Colonic mucosa (tissue), 4 donors: ENCODE data around the gene TOMM7. TPM values are rescaled to one million over a fixed set of nuclear protein-coding genes. Genes with fewer than 3 reads are reported as not detected.
"Not testable (repeated sequence)": the region's sequence is repeated elsewhere in the genome, so short reads cannot be mapped to it uniquely, and the experiment has no call there.

ENCODE experiments used
- DNase-seq: peaks from one replicate; pipeline ENCODE4 v3.0.0-alpha.2; 2020
- H3K27ac ChIP-seq: fragments of 200-600 bp; one replicate; pipeline ENCODE4 v1.8.0; 2021
- H3K27me3 ChIP-seq: fragments of 200-600 bp; one replicate; pipeline ENCODE4 v1.8.0; 2021
- H3K36me3 ChIP-seq: fragments of 200-600 bp; one replicate; pipeline ENCODE4 v1.8.0; 2021
- H3K4me1 ChIP-seq: fragments of 200-600 bp; one replicate; pipeline ENCODE4 v1.8.0; 2021; ENCODE audit warnings: mild to moderate bottlenecking
- H3K4me3 ChIP-seq: fragments of 200-600 bp; one replicate; pipeline ENCODE4 v1.8.0; 2021
- H3K9ac ChIP-seq, 2 donors: one replicate each; pipeline ENCODE4 v1.7.0; 2013; ENCODE audit warnings: control low read depth in 2 of 2, low read depth in 2 of 2, low read length in 2 of 2
- H3K9me3 ChIP-seq: fragments of 200-600 bp; one replicate; pipeline ENCODE4 v1.8.0; 2021
- intact Hi-C: fragments of 100-400 bp; cut with DNase I; formaldehyde crosslinking; loops from one replicate; pipeline ENCODE4 v1.14.1; 2022
- total RNA-seq, 2 donors: library from RNA; stranded (reverse); fragmentation: NEBNext Ultra II Directional in 1 of 2; extraction: Animal tissue kit (Norgen Biotek cat#: 25700) in 1 of 2; gene quantifications; one replicate each; pipeline ENCODE4 v1.2.1, GENCODE V29; 2021
- TF ChIP-seq, protein P1 (sequence below): fragments of 200-600 bp; IDR thresholded peaks from one replicate; pipeline ENCODE4 v1.8.0; 2022; ENCODE audit warnings: antibody characterized with exemption, mild to moderate bottlenecking
- donor health status: healthy.
- donor health status: DM: no; HTN: no; CAD: no.
- donor health status: DM: no; HTN: no; CAD: no.

Gene TOMM7
- total RNA-seq, 2 donors from 2014 or later, result 235 to 288 TPM

- Histone ChIP-seq H3K9ac (no peak overlapping the region), H3K4me1 (no peaks in the 10 kb centered on the region), H3K27me3 (no peaks in the 10 kb centered on the region), H3K27ac (no peak overlapping the region), H3K9me3 (no peaks in the 10 kb centered on the region), H3K4me3 (no peak overlapping the region), H3K36me3 (no peaks in the 10 kb centered on the region)
- TF ChIP-seq, protein P1, sequence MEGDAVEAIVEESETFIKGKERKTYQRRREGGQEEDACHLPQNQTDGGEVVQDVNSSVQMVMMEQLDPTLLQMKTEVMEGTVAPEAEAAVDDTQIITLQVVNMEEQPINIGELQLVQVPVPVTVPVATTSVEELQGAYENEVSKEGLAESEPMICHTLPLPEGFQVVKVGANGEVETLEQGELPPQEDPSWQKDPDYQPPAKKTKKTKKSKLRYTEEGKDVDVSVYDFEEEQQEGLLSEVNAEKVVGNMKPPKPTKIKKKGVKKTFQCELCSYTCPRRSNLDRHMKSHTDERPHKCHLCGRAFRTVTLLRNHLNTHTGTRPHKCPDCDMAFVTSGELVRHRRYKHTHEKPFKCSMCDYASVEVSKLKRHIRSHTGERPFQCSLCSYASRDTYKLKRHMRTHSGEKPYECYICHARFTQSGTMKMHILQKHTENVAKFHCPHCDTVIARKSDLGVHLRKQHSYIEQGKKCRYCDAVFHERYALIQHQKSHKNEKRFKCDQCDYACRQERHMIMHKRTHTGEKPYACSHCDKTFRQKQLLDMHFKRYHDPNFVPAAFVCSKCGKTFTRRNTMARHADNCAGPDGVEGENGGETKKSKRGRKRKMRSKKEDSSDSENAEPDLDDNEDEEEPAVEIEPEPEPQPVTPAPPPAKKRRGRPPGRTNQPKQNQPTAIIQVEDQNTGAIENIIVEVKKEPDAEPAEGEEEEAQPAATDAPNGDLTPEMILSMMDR, result no peak
- intact Hi-C loops, result no loop called here
- DNase-seq, result no peak
These were observed 14.7 kb upstream of the TOMM7 start for GRCh38 chr7:22837308-22837707.

DNA sequence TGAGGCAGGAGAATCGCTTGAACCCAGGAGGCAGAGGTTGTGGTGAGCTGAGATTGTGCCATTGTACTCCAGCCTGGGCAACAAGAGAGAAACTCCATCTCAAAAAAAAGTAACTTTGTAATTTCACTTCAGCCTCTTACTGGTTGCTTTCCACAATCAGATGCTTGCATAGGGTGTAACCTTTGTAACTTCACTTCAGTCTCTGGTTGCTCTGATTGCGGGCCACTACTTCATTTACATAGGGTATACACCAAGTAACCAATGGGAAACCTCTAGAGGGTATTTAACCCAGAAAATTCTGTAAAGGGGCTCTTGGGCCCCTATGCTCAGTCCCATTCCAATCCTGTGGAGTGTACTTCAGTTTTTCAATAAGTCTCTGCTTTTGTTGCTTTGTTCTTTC is 13.9 kb upstream of the TOMM7 start:
- H3K4me1 ChIP-seq, H3K36me3 ChIP-seq, H3K9ac ChIP-seq, H3K27me3 ChIP-seq, H3K27ac ChIP-seq, intact Hi-C loops, DNase-seq, H3K9me3 ChIP-seq, H3K4me3 ChIP-seq: not testable (repeated sequence)

DNA sequence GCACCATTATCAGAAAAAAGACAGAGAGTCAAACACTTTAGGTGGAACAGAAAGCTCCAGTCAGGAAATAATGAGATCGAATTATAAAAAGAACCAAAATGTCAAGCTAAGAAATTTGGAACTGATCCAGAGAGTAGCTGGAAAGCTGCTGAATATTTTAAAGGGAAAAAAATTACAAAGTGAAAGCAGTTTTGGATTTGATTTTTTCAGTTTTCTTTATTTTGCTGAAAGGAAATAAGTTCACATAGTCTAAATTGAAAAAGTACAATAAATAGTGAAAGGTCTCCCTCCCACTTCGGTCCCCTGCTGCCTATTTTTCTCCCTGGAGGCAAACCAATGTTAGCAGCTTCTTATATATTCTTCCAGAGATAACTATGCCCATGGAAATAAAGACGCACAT is 11.3 kb upstream of the TOMM7 start:
- no peaks in the 10 kb centered on the region for H3K27me3 ChIP-seq
- no peaks in the 10 kb centered on the region for H3K9me3 ChIP-seq
- H3K4me1 ChIP-seq, result no peaks in the 10 kb centered on the region
- DNase-seq, result no peak
- no peak overlapping the region for H3K4me3 ChIP-seq
- H3K36me3 ChIP-seq, result no peaks in the 10 kb centered on the region
- TF ChIP-seq, protein P1, result no peak
- intact Hi-C loops, result no loop called here
- no peak overlapping the region for H3K9ac ChIP-seq
- no peak overlapping the region for H3K27ac ChIP-seq

DNA sequence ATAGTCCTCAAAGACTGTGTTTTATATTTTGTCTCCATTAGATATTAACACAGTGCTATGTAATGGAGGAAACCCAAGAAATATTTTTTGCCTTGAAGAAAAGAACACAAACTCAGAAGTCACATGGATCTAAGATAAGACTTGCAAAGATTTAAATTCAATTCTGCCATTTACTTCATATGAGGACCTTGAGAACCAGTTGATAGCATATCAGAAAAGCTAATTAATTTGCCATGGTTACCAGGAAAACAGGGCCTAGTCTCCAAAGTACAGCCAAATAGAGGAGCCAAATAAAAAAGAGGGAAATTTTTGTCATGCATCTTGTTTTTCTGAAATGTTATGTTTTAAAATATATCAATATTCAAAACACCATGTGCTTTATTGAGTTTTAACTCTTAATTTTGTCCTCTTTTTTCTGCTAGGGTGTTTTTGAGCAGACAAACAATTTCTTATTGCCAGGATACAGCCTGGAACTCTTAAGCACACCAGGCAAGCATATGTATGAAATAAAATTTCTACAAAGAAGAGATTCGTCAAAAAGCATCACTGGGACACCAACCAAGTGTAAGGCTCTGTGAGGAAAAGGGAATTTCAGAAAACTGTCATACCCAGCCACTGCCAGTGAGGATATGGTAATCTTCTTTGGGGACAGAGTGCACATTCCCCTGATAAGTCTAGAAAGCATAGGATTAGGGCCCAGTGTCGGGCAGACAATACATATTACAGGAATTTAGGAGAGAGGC is 10.6 kb upstream of the TOMM7 start:
- Histone ChIP-seq H3K27ac (no peak overlapping the region), H3K36me3 (no peaks in the 10 kb centered on the region), H3K27me3 (no peaks in the 10 kb centered on the region), H3K4me1 (no peaks in the 10 kb centered on the region), H3K4me3 (no peak overlapping the region), H3K9ac (no peak overlapping the region), H3K9me3 (no peaks in the 10 kb centered on the region)
- DNase-seq, result no peak
- TF ChIP-seq, protein P1, result no peak
- intact Hi-C loops, result no loop called here

- no peak for DNase-seq
- Histone ChIP-seq H3K27me3 (no peaks in the 10 kb centered on the region), H3K9me3 (no peaks in the 10 kb centered on the region), H3K4me3 (no peak overlapping the region), H3K9ac (no peak overlapping the region), H3K27ac (no peak overlapping the region), H3K36me3 (no peaks in the 10 kb centered on the region), H3K4me1 (no peaks in the 10 kb centered on the region)
- intact Hi-C loops, result no loop called here
- TF ChIP-seq, protein P1, result no peak
These were observed 9.8 kb upstream of the TOMM7 start for GRCh38 chr7:22832401-22832800.

DNA sequence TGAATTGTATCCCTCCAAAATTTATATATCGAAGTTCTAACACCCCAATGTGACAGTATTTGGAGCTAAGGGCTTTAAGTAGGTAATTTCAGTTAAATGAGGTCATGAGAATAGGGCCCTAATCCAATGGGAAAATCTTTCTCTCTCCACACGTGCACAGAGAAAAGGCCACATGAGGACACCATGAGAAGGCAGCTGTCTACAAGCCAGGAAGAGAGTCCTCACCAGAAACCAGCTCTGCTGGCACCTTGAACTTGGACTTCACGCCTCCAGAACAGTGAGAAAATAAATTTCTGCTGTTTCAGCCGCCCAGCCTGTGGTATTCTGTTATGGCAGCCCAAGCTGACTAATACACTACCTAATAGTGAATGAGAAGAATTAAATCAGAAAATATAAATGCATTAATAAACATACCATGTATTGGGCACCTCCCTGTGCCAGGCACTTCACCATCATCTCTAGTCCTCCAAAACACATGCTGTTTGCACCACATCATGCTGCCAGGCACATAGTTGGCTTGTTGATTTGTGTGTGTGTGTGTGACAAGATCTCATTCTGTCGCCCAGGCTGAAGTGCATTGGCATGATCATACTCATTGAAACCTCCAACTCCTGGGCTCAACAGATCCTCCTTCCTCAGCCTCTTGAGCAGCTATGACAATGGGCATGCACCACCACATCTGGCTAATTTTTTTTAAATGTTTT is 9.1 kb upstream of the TOMM7 start:
- H3K4me1 ChIP-seq, result no peaks in the 10 kb centered on the region
- intact Hi-C loops, result no loop called here
- DNase-seq, result no peak
- no peaks in the 10 kb centered on the region for H3K36me3 ChIP-seq
- no peak overlapping the region for H3K4me3 ChIP-seq
- H3K9me3 ChIP-seq, result no peaks in the 10 kb centered on the region
- TF ChIP-seq, protein P1, result no peak
- no peak overlapping the region for H3K27ac ChIP-seq
- no peak overlapping the region for H3K9ac ChIP-seq
- H3K27me3 ChIP-seq, result peaks cover 2% of the 10 kb centered on the region
